Mammary epithelial cell (primary cell): ENCODE measurements around the gene RPP14.

Experiments
- CTCF ChIP-seq, 2 donors: IDR thresholded peaks in 1 of 2; conservative IDR thresholded peaks in 1 of 2; 2 replicates each; pipeline ENCODE4 v1.5.1; 2011 to 2012; ENCODE audit warnings: inconsistent platforms in 2 of 2, low read length in 2 of 2, mild to moderate bottlenecking in 2 of 2, control low read depth in 1 of 2, low read depth in 1 of 2; ENCODE audit not compliant: insufficient read depth in 1 of 2; ENCODE audit errors: extremely low read depth in 1 of 2
- EZH2 ChIP-seq: IDR thresholded peaks from 2 replicates; pipeline ENCODE4 v1.6.1; 2012; ENCODE audit warnings: low read length, inconsistent platforms, borderline replicate concordance

- TF ChIP-seq CTCF (conservative IDR thresholded peaks at IDR 0.05 in 1 of 2, IDR thresholded peaks at IDR 0.05 in 1 of 2; ENCODE audit: extremely low read depth in 1 of 2, insufficient read depth in 1 of 2, low read depth in 1 of 2, low read length in 2 of 2) (no peak), EZH2 (no peak)
Observed at GRCh38 chr3:58341376-58341775, 35.3 kb downstream of the RPP14 start.
